PC-3 (cell line): ENCODE data around the gene ABLIM1.

Experiments used
- EZH2 ChIP-seq: fragments of 300-600 bp; sonication (generic); IDR thresholded peaks from one replicate; pipeline ENCODE4 v1.6.1; 2017; ENCODE audit warnings: antibody characterized with exemption, mild to moderate bottlenecking, low read length; ENCODE audit not compliant: unreplicated experiment
- EZH2phosphoT487 ChIP-seq: fragments of 300-600 bp; sonication (generic); IDR thresholded peaks from 2 replicates; pipeline ENCODE4 v1.6.1; 2018; ENCODE audit warnings: mild to moderate bottlenecking, antibody characterized with exemption, low read length, borderline replicate concordance
- TF ChIP-seq, protein P1 (sequence below): fragments of 300-600 bp; sonication (generic); conservative IDR thresholded peaks from 2 replicates; pipeline ENCODE4 v1.5.1; 2017; ENCODE audit warnings: antibody characterized with exemption, low read depth, mild to moderate bottlenecking, low read length

- TF ChIP-seq, protein P1, sequence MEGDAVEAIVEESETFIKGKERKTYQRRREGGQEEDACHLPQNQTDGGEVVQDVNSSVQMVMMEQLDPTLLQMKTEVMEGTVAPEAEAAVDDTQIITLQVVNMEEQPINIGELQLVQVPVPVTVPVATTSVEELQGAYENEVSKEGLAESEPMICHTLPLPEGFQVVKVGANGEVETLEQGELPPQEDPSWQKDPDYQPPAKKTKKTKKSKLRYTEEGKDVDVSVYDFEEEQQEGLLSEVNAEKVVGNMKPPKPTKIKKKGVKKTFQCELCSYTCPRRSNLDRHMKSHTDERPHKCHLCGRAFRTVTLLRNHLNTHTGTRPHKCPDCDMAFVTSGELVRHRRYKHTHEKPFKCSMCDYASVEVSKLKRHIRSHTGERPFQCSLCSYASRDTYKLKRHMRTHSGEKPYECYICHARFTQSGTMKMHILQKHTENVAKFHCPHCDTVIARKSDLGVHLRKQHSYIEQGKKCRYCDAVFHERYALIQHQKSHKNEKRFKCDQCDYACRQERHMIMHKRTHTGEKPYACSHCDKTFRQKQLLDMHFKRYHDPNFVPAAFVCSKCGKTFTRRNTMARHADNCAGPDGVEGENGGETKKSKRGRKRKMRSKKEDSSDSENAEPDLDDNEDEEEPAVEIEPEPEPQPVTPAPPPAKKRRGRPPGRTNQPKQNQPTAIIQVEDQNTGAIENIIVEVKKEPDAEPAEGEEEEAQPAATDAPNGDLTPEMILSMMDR: no peak
- TF ChIP-seq EZH2phosphoT487: no peak
- TF ChIP-seq EZH2: no peak
These were observed 119.7 kb downstream of the ABLIM1 start for GRCh38 chr10:114538181-114538906.
